Effector memory CD8-positive, alpha-beta T cell (primary cell): ENCODE data around the gene NLRP3.
"Not testable (repeated sequence)": the region's sequence is repeated elsewhere in the genome, so short reads cannot be mapped to it uniquely, and the experiment has no call there.

Experiments used
- ATAC-seq: fragments of 150-1000 bp; cut with Tn5 transposase; replicated peaks from 2 replicates; pipeline ENCODE4 v1.10.0; 2021; ENCODE audit warnings: mild to moderate bottlenecking, moderate library complexity
- DNase-seq, 3 experiments: peaks; one replicate each; pipeline ENCODE4 v3.0.0; 2021
- H3K27ac Mint-ChIP-seq, 2 donors: one replicate each; pipeline ENCODE4 v1.8.0; 2022; ENCODE audit warnings: mild to moderate bottlenecking in 2 of 2, mixed read lengths in 2 of 2, moderate library complexity in 2 of 2
- H3K27me3 Mint-ChIP-seq, 2 donors: one replicate each; pipeline ENCODE4 v1.8.0; 2022; ENCODE audit warnings: mixed read lengths in 2 of 2
- H3K36me3 Mint-ChIP-seq: one replicate; pipeline ENCODE4 v1.8.0; 2022; ENCODE audit warnings: mild to moderate bottlenecking, moderate library complexity, mixed read lengths; ENCODE audit not compliant: insufficient read depth
- H3K4me1 Mint-ChIP-seq, 2 donors: one replicate each; pipeline ENCODE4 v1.8.0; 2022; ENCODE audit warnings: low read depth in 2 of 2, mixed read lengths in 2 of 2
- H3K4me3 Mint-ChIP-seq, 2 donors: one replicate each; pipeline ENCODE4 v1.8.0; 2022; ENCODE audit warnings: mild to moderate bottlenecking in 2 of 2, mixed read lengths in 2 of 2, moderate library complexity in 2 of 2
- H3K9me3 Mint-ChIP-seq, 2 donors: one replicate each; pipeline ENCODE4 v1.8.0; 2022; ENCODE audit warnings: mixed read lengths in 2 of 2
- total RNA-seq, 9 experiments: gene quantifications; one replicate each; lab custom pipeline; 2026; lab: John Stamatoyannopoulos, UW

The NLRP3 gene
- total RNA-seq: 0 to 3.6 (median 1.6) reads per million in 9 experiments

- Mint-ChIP-seq H3K9me3 (no peaks in the 10 kb centered on the region), H3K4me1 (peaks cover 40 to 41% of the 10 kb centered on the region in 2 donors), H3K27ac (peak within 1 kb of the TSS; percentile 93), H3K4me3 (peak within 1 kb of the TSS; percentile 93 to 94), H3K36me3 (peaks cover 18% of the 10 kb centered on the region), H3K27me3 (no peaks in the 10 kb centered on the region)
- DNase-seq: peak; percentile 15 to 31 (median 18)
- peak; percentile 86 for ATAC-seq
These were observed at the start of gene NLRP3 for GRCh38 chr1:247415423-247416361. Gene NLRP3 (plus strand): TSS chr1:247416173. CDS start chr1:247418801, 2,628 bp downstream.

DNA sequence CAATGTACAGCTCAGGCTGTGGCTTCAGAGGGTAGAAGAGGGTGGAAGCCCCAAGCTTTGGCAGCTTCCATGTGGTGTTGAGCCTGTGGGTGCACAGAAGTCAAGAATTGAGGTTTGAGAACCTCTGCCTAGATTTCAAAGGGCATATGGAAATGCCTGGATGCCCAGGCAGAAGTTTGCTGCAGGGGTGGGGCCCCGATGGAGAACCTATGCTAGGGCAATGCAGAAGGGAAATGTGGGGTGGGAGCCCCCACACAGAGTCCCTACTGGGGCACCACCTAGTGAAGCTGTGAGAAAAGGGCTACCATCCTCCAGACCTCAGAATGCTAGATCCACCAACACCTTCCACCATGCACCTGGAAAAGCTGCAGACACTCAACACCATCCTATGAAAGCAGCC, 49.6 kb upstream of the NLRP3 start:
- H3K36me3 Mint-ChIP-seq, DNase-seq, H3K4me3 Mint-ChIP-seq, H3K4me1 Mint-ChIP-seq, ATAC-seq, H3K9me3 Mint-ChIP-seq, H3K27ac Mint-ChIP-seq: not testable (repeated sequence)
- H3K27me3 Mint-ChIP-seq: peaks cover 10 to 41% of the 10 kb centered on the region in 2 donors

DNA sequence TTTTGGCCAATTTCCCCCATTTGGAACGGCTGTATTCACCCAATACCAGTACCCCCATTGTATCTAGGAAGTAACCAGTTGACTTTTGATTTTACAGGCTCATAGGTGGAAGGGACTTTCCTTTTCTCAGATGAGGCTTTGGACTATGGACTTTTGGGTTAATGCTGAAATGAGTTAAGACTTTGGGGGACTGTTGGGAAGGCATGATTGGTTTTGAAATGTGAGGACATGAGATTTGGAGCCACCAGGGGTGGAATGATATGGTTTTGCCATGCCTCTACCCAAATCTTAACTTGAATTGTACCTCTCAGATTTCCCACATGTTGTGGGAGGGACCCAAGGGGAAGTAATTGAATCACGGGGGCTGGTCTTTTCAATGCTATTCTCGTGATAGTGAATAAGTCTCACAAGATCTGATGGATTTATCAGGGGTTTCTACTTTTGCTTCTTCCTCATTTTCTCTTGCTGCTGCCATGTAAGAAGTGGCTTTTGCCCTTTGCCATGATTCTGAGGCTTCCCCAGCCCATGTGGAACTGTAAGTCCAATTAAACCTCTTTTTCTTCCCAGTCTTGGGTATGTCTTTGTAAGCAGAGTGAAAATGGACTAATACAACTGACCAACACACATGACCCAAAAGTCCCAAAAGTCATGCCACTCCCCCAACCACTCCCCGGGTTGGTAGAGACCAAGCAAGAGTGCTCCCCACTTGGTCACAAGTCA, 48.9 kb upstream of the NLRP3 start:
- Mint-ChIP-seq H3K27me3 (peaks cover 10 to 43% of the 10 kb centered on the region in 2 donors), H3K36me3 (no peaks in the 10 kb centered on the region), H3K9me3 (no peaks in the 10 kb centered on the region), H3K27ac (no peak overlapping the region), H3K4me3 (no peak overlapping the region), H3K4me1 (no peaks in the 10 kb centered on the region)
- ATAC-seq (no peak), DNase-seq (no peak)

GRCh38 chr1:247367786-247368422, 48.1 kb upstream of the NLRP3 start:
- H3K36me3 Mint-ChIP-seq: no peaks in the 10 kb centered on the region

DNA sequence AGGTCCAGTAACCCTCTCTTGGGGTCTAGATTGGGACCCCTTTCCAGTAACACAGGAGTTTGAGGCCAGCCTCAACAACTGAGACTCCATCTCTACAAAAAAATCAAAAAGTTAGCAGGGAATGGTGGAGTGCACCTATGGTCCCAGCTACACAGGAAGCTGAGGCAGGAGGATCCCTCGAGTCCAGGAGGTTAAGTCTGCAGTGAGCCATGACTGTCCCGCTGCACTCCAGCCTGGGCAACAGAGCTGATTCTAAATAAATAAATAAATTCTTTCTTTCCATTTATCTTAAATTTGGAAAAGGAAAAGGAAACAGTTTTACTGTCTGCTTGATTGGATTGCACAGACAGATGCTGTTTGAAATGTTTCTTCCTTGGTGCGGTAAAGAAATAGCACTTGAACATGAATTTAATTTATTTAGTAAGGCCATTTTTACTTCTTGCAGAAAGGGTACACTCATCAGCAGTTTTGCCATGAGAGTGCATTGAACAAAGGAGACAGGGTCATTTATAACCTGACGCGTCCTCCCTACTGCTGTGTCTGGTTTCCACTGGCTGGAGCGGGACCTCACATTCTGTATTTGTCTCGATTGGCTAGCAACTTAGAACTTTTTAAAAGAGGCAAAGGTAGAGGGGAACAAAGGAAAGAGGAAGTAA, 47.4 kb upstream of the NLRP3 start:
- no peak overlapping the region for H3K27ac Mint-ChIP-seq

More at GRCh38 chr1:247367786-247368422, 48.1 kb upstream of the NLRP3 start:
- no peak for ATAC-seq
- no peak overlapping the region for H3K27ac Mint-ChIP-seq
- no peaks in the 10 kb centered on the region for H3K9me3 Mint-ChIP-seq
- no peak for DNase-seq
- no peak overlapping the region for H3K4me3 Mint-ChIP-seq
- no peaks in the 10 kb centered on the region for H3K4me1 Mint-ChIP-seq
- H3K27me3 Mint-ChIP-seq: peaks cover 10 to 50% of the 10 kb centered on the region in 2 donors

GRCh38 chr1:247370786-247371732, 44.9 kb upstream of the NLRP3 start:
- H3K27me3 Mint-ChIP-seq: peaks cover 10 to 56% of the 10 kb centered on the region in 2 donors
- no peak overlapping the region for H3K4me3 Mint-ChIP-seq
- peaks cover 0 to 4% of the 10 kb centered on the region in 2 donors for H3K4me1 Mint-ChIP-seq
- H3K9me3 Mint-ChIP-seq: no peaks in the 10 kb centered on the region
- no peak overlapping the region for H3K27ac Mint-ChIP-seq
- no peak for ATAC-seq
- H3K36me3 Mint-ChIP-seq: no peaks in the 10 kb centered on the region
- DNase-seq: no peak

More for the DNA sequence above, 47.4 kb upstream of the NLRP3 start:
- no peaks in the 10 kb centered on the region for H3K4me1 Mint-ChIP-seq
- H3K36me3 Mint-ChIP-seq: no peaks in the 10 kb centered on the region
- peaks cover 10 to 50% of the 10 kb centered on the region in 2 donors for H3K27me3 Mint-ChIP-seq
- H3K4me3 Mint-ChIP-seq: no peak overlapping the region
- DNase-seq (no peak), ATAC-seq (no peak)
- H3K9me3 Mint-ChIP-seq: no peaks in the 10 kb centered on the region

DNA sequence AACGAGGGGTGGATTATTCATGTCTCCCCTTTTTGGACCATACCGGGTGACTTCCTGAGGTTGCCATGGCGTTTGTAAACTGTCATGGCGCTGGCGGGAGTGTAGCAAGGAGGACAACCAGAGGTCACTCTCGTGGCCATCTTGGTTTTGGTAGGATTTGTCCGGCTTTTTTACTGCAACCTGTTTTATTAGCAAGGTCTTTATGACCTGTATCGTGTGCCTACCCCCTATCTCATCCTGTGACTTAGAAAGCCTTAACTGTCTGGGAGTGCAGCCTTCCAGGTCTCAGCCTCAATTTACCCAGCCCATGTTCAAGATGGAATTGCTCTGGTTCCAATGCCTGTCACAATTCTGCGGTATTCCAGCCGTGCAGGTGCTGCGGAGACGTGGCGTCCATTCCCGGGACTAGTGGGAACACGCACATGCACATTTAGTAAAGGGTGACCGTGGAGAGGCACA, 44.1 kb upstream of the NLRP3 start:
- DNase-seq (no peak), ATAC-seq (no peak)
- Mint-ChIP-seq H3K27ac (no peak overlapping the region), H3K4me3 (no peak overlapping the region), H3K36me3 (no peaks in the 10 kb centered on the region), H3K9me3 (no peaks in the 10 kb centered on the region), H3K4me1 (peaks cover 0 to 4% of the 10 kb centered on the region in 2 donors), H3K27me3 (peaks cover 10 to 55% of the 10 kb centered on the region in 2 donors)

DNA sequence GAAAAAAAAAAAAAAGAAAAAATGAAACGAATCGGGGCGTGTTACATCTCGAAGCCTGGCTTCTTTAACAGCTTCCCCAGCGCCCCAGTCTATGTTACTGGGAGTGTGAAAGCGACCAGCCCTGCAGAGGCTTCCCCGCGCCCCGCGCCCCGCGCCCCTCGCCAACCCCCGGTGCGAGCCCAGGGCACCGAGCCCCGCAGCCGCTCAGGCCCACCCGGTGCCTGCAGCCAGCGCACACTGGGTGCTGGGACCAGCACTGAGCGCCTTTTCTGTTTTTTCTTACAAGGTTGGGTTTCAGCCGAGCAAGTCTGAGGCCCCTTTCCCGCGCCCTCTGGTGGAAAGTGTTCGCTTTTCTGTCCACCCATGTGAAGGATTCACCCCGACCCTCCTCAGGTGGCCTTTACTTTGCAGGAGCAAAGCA, 42.2 kb upstream of the NLRP3 start:
- ATAC-seq (peak; percentile 78), DNase-seq (peak; percentile 30 to 55 (median 35))
- Mint-ChIP-seq H3K36me3 (no peaks in the 10 kb centered on the region), H3K27ac (no peak overlapping the region), H3K9me3 (no peaks in the 10 kb centered on the region), H3K4me3 (peak overlapping the region; percentile 55 to 75), H3K27me3 (peaks cover 4 to 49% of the 10 kb centered on the region in 2 donors), H3K4me1 (peaks cover 0 to 4% of the 10 kb centered on the region in 2 donors)

- not testable (repeated sequence) for H3K36me3 Mint-ChIP-seq, DNase-seq, H3K9me3 Mint-ChIP-seq, H3K4me1 Mint-ChIP-seq, H3K27ac Mint-ChIP-seq, ATAC-seq, H3K4me3 Mint-ChIP-seq
- H3K27me3 Mint-ChIP-seq: peaks cover 6 to 54% of the 10 kb centered on the region in 2 donors
These were observed 41.2 kb upstream of the NLRP3 start for GRCh38 chr1:247374651-247375334.

- no peak for DNase-seq
These were observed 40.2 kb upstream of the NLRP3 start for GRCh38 chr1:247375747-247376146.

GRCh38 chr1:247376659-247377058, 39.3 kb upstream of the NLRP3 start:
- DNase-seq (no peak), ATAC-seq (no peak)
- Mint-ChIP-seq H3K27me3 (peaks cover 5 to 58% of the 10 kb centered on the region in 2 donors), H3K4me1 (peaks cover 0 to 4% of the 10 kb centered on the region in 2 donors), H3K27ac (no peak overlapping the region), H3K9me3 (no peaks in the 10 kb centered on the region), H3K4me3 (no peak overlapping the region), H3K36me3 (no peaks in the 10 kb centered on the region)

More at GRCh38 chr1:247375747-247376146, 40.2 kb upstream of the NLRP3 start:
- H3K9me3 Mint-ChIP-seq: no peaks in the 10 kb centered on the region
- peaks cover 0 to 4% of the 10 kb centered on the region in 2 donors for H3K4me1 Mint-ChIP-seq
- H3K27me3 Mint-ChIP-seq: peaks cover 9 to 58% of the 10 kb centered on the region in 2 donors
- H3K36me3 Mint-ChIP-seq: no peaks in the 10 kb centered on the region
- no peak overlapping the region for H3K4me3 Mint-ChIP-seq
- ATAC-seq: no peak
- H3K27ac Mint-ChIP-seq: no peak overlapping the region
